Testis (tissue), 2 donors: ENCODE data around the gene CACNA2D3.

Source experiments
- POLR2A ChIP-seq: fragments of 450-650 bp; IDR thresholded peaks from one replicate; pipeline ENCODE4 v1.6.1; 2017; ENCODE audit warnings: antibody characterized with exemption, mild to moderate bottlenecking, moderate library complexity
- TF ChIP-seq, protein P1 (sequence below), 3 experiments: fragments of 450-650 bp in 2 of 3; fragments of 200-600 bp in 1 of 3; sonication (generic) in 1 of 3; IDR thresholded peaks; one replicate each; pipeline ENCODE4 v1.5.1; 2016 to 2019; ENCODE audit warnings: antibody characterized with exemption in 3 of 3, mild to moderate bottlenecking in 2 of 3, moderate library complexity in 1 of 3

DNA sequence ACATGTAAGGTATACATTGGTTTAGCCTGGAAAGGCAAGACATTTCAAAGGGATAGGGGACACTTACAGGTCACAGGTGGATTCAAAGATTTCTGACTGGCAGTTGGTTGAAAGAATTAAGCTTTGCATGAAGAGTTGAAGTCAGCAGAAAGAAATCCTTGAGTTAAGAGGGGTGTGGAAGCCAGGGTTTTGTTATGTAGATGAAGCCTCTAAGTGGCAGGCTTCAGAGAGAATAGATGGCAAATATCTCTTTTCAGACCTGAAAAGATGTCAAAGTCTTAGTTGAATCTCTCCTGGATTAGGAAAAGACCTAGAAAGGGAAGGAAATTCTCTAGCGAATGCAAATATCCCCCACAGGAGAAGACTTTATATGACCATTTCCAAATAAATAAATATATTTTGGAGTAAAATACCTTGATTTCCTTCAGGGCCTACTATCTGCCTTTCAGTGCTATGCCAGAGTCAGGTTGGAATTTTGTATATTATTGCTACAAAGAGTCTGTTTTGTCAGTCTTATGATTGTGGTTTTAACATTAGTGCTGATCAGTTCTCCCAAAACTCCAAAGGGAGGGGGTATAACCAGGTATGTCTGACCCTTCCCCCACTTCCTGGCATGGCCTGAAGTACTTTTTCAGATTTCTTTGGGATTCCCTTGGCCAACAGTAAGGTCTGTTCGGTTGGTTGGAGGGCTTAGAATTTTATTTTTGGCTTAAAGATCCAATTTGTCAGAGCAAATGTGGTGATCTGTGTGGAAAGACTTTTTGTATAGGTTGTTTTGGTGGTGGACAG is 519.1 kb downstream of the CACNA2D3 start:
- TF ChIP-seq POLR2A = no peak
- TF ChIP-seq, protein P1, sequence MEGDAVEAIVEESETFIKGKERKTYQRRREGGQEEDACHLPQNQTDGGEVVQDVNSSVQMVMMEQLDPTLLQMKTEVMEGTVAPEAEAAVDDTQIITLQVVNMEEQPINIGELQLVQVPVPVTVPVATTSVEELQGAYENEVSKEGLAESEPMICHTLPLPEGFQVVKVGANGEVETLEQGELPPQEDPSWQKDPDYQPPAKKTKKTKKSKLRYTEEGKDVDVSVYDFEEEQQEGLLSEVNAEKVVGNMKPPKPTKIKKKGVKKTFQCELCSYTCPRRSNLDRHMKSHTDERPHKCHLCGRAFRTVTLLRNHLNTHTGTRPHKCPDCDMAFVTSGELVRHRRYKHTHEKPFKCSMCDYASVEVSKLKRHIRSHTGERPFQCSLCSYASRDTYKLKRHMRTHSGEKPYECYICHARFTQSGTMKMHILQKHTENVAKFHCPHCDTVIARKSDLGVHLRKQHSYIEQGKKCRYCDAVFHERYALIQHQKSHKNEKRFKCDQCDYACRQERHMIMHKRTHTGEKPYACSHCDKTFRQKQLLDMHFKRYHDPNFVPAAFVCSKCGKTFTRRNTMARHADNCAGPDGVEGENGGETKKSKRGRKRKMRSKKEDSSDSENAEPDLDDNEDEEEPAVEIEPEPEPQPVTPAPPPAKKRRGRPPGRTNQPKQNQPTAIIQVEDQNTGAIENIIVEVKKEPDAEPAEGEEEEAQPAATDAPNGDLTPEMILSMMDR (IDR thresholded peaks at IDR 0.05) = no peak
